Right renal pelvis (tissue), 4 donors: ENCODE data around the gene DCTN4. TPM values are rescaled to one million over a fixed set of nuclear protein-coding genes. Genes with fewer than 3 reads are reported as not detected.
"Not testable (repeated sequence)": the region's sequence is repeated elsewhere in the genome, so short reads cannot be mapped to it uniquely, and the experiment has no call there.

ENCODE experiments used
- DNase-seq, 4 donors: peaks; one replicate each; pipeline ENCODE4 v3.0.0-alpha.2; 2013; ENCODE audit warnings: low read depth in 4 of 4, low spot score in 3 of 4, missing footprints in 1 of 4
- polyA plus RNA-seq, 4 donors: library from polyadenylated mRNA; unstranded; fragments of 120-200 nt; gene quantifications; one replicate each; pipeline ENCODE4 v1.2.1, GENCODE V29; 2013; ENCODE audit not compliant: insufficient read length in 4 of 4

Gene DCTN4
- polyA plus RNA-seq, 4 donors, result 52.4 to 64.3 (median 63.0) TPM

- DNase-seq, result peak in 2 of 4 donors; percentile 72 to 74
These were observed 19.9 kb upstream of the DCTN4 start, which contains the start of gene SMIM3 for GRCh38 chr5:150778517-150779396. SMIM3 (plus strand) TSS chr5:150778757; CDS start chr5:150795441, 16,684 bp downstream.

DNA sequence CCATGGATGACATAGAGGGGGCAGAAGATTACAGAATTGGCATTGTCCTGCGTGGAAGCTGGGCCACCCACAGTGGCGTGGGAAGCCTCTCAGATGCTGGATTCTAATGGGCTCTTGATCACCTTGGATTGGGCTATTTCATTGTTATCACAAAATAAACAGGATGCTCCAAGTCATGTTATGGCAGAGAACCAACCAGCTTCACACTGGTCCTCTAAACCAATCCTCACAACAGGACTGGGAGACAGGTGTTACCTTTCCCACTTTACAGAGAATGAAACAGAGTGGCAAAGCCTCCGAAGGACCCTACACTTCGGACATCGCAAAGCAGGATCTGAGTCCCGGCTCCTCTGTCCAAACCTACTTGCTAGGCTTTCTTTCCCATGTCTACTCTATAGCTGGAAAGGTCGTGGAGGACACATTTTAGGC, 19.3 kb upstream of the DCTN4 start:
- DNase-seq, result no peak

DNA sequence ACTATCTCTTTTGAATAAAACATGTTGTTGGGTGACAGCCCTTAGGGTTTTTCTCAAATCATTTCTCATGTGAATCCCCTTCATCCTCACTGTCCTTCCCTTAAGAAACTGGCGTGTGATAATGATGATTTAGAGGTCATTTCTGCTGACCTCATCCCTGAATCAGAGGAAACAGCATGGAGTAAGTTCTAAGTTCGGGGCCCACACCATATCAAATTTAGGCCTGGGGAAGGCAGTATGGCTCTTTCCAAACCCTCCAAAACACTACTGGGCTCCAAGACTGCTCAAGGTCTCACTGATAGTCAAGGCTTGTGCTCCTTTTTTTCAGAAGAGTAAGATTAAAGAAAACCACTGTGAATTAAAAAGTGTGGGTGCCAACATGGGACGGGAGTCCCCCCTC, 18.9 kb upstream of the DCTN4 start:
- no peak for DNase-seq

GRCh38 chr5:150774145-150774544, 15.3 kb upstream of the DCTN4 start:
- no peak for DNase-seq

GRCh38 chr5:150771034-150771795, 12.4 kb upstream of the DCTN4 start:
- DNase-seq, result no peak

DNA sequence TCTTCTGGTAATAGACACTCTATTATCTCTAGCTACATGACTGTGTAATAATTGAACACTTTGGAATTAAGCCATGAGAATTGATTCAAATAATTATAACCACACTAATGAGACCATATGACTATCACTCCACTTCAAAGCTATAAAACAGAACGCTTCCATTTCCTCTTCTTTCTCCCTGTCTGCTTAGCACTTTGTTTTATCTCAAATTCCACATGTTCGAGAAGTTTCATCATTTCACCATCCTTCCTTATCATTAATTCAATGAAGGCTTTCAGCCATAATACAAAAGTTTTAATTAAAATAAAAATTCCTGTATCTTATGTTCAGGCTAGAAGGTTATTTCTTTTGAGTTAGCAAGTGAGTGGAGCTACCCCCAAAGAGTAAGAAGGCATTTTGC, 7.4 kb upstream of the DCTN4 start:
- DNase-seq, result no peak

- DNase-seq, result no peak
These were observed 7.0 kb upstream of the DCTN4 start for GRCh38 chr5:150765799-150766169.

DNA sequence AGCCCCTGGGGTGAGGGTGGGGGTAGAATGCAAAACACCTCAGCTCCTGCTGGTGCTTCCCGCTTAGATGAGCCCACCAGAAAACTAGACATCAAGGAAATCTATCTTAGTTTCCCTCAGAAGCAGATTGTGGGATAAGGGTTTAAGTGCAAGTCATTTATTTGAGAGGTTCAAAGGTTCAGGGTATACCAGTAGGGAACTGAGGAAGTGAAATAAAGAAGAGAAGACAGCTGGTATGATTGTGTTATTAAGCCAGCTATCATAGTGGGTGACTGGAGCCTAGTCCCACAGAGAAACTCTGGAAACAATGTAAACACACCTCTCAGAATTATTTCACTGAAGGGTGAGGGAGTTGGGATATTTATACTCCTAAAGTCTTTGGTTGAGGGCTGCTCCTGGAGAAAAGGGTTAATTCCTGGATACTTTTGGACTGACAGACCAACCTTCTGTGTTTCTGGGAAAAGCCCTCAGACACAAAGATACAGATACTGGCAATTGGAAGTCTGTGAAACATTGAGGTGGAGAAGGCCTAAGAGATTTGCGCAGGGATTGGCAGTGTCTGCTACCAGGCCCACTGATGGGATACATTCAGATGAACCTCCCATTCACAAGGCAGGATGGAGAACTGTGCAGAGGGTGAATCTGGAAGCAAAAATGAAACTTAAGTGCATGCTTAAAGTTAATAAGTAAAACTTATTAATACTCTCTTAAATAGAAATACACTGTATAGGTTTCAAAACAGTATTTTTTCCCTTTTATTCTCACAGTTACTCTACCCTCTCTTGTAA, 6.4 kb upstream of the DCTN4 start:
- DNase-seq, result no peak

GRCh38 chr5:150764530-150764929, 5.7 kb upstream of the DCTN4 start:
- no peak for DNase-seq

GRCh38 chr5:150763023-150763769, 4.4 kb upstream of the DCTN4 start:
- peak in 1 of 4 donors; percentile 48 for DNase-seq

GRCh38 chr5:150762211-150762610, 3.4 kb upstream of the DCTN4 start:
- DNase-seq, result no peak

GRCh38 chr5:150759334-150759583, 442 bp upstream of the DCTN4 start:
- no peak for DNase-seq

GRCh38 chr5:150758203-150758530, 650 bp downstream of the DCTN4 start:
- no peak for DNase-seq

- no peak for DNase-seq
These were observed 1.6 kb downstream of the DCTN4 start for GRCh38 chr5:150757087-150757649.

- DNase-seq, result no peak
These were observed 5.0 kb downstream of the DCTN4 start for GRCh38 chr5:150753863-150754262.

DNA sequence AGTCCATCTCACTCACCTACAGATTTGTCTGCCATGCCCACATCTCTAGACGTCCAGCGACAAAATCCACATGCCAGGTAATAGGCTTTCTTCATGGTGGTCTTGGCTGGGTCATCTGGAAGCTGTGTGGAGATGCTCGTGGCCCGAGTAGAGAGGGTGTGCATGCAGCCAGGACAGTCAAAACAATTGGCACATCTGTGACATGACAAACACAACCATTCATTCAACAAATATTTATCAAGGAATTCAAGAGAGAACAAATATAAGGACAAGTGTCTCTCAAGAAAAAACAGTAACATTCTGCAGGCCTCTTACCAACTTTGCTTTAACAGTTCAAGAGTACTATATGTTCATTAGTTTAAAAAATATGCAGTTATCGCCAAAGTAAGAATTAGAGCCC, 5.4 kb downstream of the DCTN4 start:
- DNase-seq, result no peak

GRCh38 chr5:150751096-150751891, 7.5 kb downstream of the DCTN4 start:
- no peak for DNase-seq

DNA sequence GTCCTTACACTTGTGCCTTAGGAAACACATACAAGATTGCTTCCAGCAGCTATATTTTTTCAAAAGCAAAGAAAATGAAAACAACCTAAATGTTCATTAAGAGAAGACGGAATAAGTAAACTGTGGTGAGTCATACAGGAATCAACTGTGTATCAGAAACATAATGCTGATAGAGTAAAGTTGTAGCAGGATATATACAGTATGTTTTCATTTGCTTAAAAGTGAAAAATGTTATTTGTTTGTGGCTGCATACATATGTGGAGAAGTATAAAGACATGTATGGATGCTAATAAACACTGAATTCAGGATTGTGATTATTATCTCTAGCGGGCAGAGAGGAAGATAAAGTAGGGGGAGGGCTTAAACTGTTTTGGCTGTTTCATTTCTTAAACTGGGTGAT, 8.3 kb downstream of the DCTN4 start:
- no peak for DNase-seq

GRCh38 chr5:150743142-150743488, 15.7 kb downstream of the DCTN4 start:
- not testable (repeated sequence) for DNase-seq
